Pancreas (tissue), 10 donors: ENCODE measurements around the gene ZNF76. TPM values are rescaled to one million over a fixed set of nuclear protein-coding genes. Genes with fewer than 3 reads are reported as not detected.

Experiments used
- ATAC-seq, 4 donors: fragments of 200-7000 bp; cut with Tn5 transposase; one replicate each; pipeline versions ENCODE4 v1.8.0 to v1.9.1; 2020; ENCODE audit warnings: mild to moderate bottlenecking in 4 of 4, moderate library complexity in 4 of 4
- DNase-seq, 6 donors: peaks; one replicate each; pipeline ENCODE4 v3.0.0-alpha.2; 2020
- FAIRE-seq: peaks from 2 replicates; lab custom pipeline; 2012; peaks lifted over from hg19 to GRCh38; lab: Jason Lieb, UNC
- H3K27ac ChIP-seq, 4 donors: fragments of 200-600 bp; sonication (generic); 1 replicate in 3 of 4; 2 replicates in 1 of 4; pipeline versions ENCODE4 v1.5.0 to v1.8.0; 2020
- H3K27me3 ChIP-seq, 4 donors: fragments of 200-600 bp; one replicate each; pipeline ENCODE4 v1.8.0; 2021
- H3K36me3 ChIP-seq, 3 donors: fragments of 200-600 bp; sonication (generic) in 1 of 3; one replicate each; pipeline versions ENCODE4 v1.5.0 to v1.8.0; 2020 to 2021
- H3K4me1 ChIP-seq, 3 donors: fragments of 200-600 bp; one replicate each; pipeline ENCODE4 v1.8.0; 2021
- H3K4me3 ChIP-seq, 4 donors: fragments of 200-600 bp; sonication (generic) in 2 of 4; one replicate each; pipeline versions ENCODE4 v1.5.0 to v1.8.0; 2020 to 2021
- H3K9me3 ChIP-seq, 4 donors: fragments of 200-600 bp; one replicate each; pipeline ENCODE4 v1.8.0; 2021
- WGBS, 2 donors: extraction: QIAGEN DNeasy Blood & Tissue Kit; methylation state at CpG; one replicate each; pipeline ENCODE4 v1.1.7; 2013; 5-methylcytosine and 5-hydroxymethylcytosine counted together
- intact Hi-C, 3 donors: fragments of 100-400 bp; cut with DNase I; formaldehyde crosslinking; loops; one replicate each; pipeline versions ENCODE4 v1.11.1 to v1.14.2; 2022
- polyA plus RNA-seq, 2 donors: library from polyadenylated mRNA; stranded (reverse); fragments of 200-250 nt; gene quantifications; one replicate each; pipeline ENCODE4 v1.2.3, GENCODE V29; 2013
- total RNA-seq, 6 donors: library from RNA; stranded (reverse); fragmentation: NEBNext Ultra II Directional in 4 of 6; extraction: Animal tissue kit (Norgen Biotek cat#: 25700) in 4 of 6; gene quantifications; one replicate each; pipeline versions ENCODE4 v1.2.1 to v1.2.4, GENCODE V29; 2021 to 2023
- TF ChIP-seq, protein P1 (sequence below), 4 donors: fragments of 200-600 bp; sonication (generic) in 3 of 4; IDR thresholded peaks; one replicate each; pipeline versions ENCODE4 v1.5.0 to v1.8.0; 2021; ENCODE audit warnings: antibody characterized with exemption in 4 of 4
- donor health status: healthy with polysubstance abuse.
- donor health status: DM: no; HTN: no; CAD: no; lungs with moderate emphysema.
- donor health status: DM: no; HTN: no; CAD: no.
- donor health status: control.
- donor health status: control.
- donor health status: Bipolar disorder and iron deficiency.
- donor health status: DM: yes; HTN: yes; CAD: no.
- donor health status: DM: no; HTN: no; CAD: no.
- donor health status: DM: no; HTN: no; CAD: no.
- donor health status: DM: yes; HTN: yes; CAD: no.

The ZNF76 gene
- total and polyA plus RNA-seq, 8 donors, result 14.9 to 51.1 (median 19.3) TPM

- DNase-seq, result no peak
- H3K36me3 ChIP-seq, result no peaks in the 10 kb centered on the region
- 86 to 89% methylated on average over 4 of the region's 4 CpGs for WGBS, 2 donors
- intact Hi-C loops, result no loop called here
- TF ChIP-seq, protein P1, sequence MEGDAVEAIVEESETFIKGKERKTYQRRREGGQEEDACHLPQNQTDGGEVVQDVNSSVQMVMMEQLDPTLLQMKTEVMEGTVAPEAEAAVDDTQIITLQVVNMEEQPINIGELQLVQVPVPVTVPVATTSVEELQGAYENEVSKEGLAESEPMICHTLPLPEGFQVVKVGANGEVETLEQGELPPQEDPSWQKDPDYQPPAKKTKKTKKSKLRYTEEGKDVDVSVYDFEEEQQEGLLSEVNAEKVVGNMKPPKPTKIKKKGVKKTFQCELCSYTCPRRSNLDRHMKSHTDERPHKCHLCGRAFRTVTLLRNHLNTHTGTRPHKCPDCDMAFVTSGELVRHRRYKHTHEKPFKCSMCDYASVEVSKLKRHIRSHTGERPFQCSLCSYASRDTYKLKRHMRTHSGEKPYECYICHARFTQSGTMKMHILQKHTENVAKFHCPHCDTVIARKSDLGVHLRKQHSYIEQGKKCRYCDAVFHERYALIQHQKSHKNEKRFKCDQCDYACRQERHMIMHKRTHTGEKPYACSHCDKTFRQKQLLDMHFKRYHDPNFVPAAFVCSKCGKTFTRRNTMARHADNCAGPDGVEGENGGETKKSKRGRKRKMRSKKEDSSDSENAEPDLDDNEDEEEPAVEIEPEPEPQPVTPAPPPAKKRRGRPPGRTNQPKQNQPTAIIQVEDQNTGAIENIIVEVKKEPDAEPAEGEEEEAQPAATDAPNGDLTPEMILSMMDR (IDR thresholded peaks at IDR 0.05), result no peak
- no peak overlapping the region for H3K4me3 ChIP-seq
- H3K27ac ChIP-seq, result no peak overlapping the region
- ATAC-seq, result no peak
- FAIRE-seq, result no peak
- H3K9me3 ChIP-seq, result no peaks in the 10 kb centered on the region
- peaks cover 0 to 7% (median 0%) of the 10 kb centered on the region in 3 donors for H3K4me1 ChIP-seq
- H3K27me3 ChIP-seq, result peaks cover 0 to 6% (median 0%) of the 10 kb centered on the region in 4 donors
Measured at GRCh38 chr6:35218456-35218855, 41.1 kb upstream of the ZNF76 start.

GRCh38 chr6:35219683-35220326, 39.7 kb upstream of the ZNF76 start:
- Histone ChIP-seq H3K36me3 (no peaks in the 10 kb centered on the region), H3K4me3 (no peak overlapping the region), H3K9me3 (no peaks in the 10 kb centered on the region), H3K27ac (no peak overlapping the region), H3K4me1 (peaks cover 0 to 1% (median 0%) of the 10 kb centered on the region in 3 donors), H3K27me3 (peaks cover 0 to under 1% (median 0%) of the 10 kb centered on the region in 4 donors)
- WGBS, 2 donors, result 71 to 76% methylated on average over 4 of the region's 4 CpGs
- ATAC-seq, result no peak
- intact Hi-C loops, result no loop called here
- TF ChIP-seq, protein P1 (IDR thresholded peaks at IDR 0.05), result no peak
- FAIRE-seq, result no peak
- no peak for DNase-seq

DNA sequence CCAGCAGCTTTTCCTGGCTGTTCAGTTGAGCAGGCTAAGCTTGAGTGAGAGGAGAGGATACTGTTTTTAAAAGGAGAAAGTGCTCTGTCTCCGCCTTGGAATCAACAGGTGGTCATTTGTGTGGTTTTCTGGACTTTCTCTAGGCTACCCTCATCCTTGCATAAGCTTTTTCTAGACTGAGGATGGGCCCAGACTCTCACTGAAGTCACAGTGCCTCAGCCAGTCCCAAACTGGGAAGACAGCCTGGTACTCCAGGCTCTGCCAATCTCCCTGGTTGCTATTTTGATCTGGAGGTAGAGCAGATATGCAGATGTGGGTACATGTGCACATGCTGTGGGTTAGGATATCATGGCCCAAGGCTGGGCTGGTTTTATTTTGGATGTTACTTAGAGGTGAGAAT, 38.8 kb upstream of the ZNF76 start:
- Histone ChIP-seq H3K9me3 (no peaks in the 10 kb centered on the region), H3K27ac (no peak overlapping the region), H3K4me1 (no peaks in the 10 kb centered on the region), H3K36me3 (no peaks in the 10 kb centered on the region), H3K27me3 (no peaks in the 10 kb centered on the region), H3K4me3 (no peak overlapping the region)
- TF ChIP-seq, protein P1 (IDR thresholded peaks at IDR 0.05), result no peak
- FAIRE-seq (no peak), DNase-seq (no peak), ATAC-seq (no peak)
- intact Hi-C loops, result no loop called here
- WGBS, 2 donors, result 87 to 100% methylated on average over 1 of the region's 1 CpG

DNA sequence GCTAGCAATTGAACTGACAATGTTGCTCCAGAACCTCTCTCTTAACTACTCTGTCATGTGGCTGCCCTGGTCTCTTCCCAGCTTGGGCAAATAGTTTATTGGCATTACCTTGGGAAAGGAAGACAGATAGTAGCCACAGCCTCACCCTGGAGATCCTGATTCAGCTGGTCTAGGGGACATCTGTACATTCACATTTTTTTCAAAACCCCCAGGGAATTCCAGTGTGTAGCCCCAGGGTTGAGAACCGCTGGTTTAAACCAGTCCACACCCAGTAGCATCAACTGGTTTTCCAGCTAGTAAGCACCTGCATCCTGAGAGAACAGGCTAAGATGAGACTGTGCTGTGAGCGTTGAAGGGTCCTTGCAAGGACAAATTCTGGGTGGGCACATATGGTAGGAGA, 36.1 kb upstream of the ZNF76 start:
- DNase-seq (no peak), FAIRE-seq (no peak), ATAC-seq (no peak)
- TF ChIP-seq, protein P1 (IDR thresholded peaks at IDR 0.05), result no peak
- Histone ChIP-seq H3K36me3 (no peaks in the 10 kb centered on the region), H3K4me3 (no peak overlapping the region), H3K27me3 (no peaks in the 10 kb centered on the region), H3K4me1 (no peaks in the 10 kb centered on the region), H3K27ac (no peak overlapping the region), H3K9me3 (no peaks in the 10 kb centered on the region)
- 73 to 84% methylated on average over 2 of the region's 2 CpGs for WGBS, 2 donors
- intact Hi-C loops, result no loop called here

GRCh38 chr6:35224720-35225119, 34.8 kb upstream of the ZNF76 start:
- FAIRE-seq, result no peak
- intact Hi-C loops, result no loop called here
- Histone ChIP-seq H3K27ac (no peak overlapping the region), H3K36me3 (no peaks in the 10 kb centered on the region), H3K27me3 (no peaks in the 10 kb centered on the region), H3K4me1 (no peaks in the 10 kb centered on the region), H3K9me3 (no peaks in the 10 kb centered on the region), H3K4me3 (no peak overlapping the region)
- WGBS, 2 donors, result 76 to 83% methylated on average over 4 of the region's 4 CpGs
- ATAC-seq, result no peak
- DNase-seq, result no peak
- TF ChIP-seq, protein P1 (IDR thresholded peaks at IDR 0.05), result no peak
